ENCODE data around the gene GINS1.

- TF ChIP-seq CTCF (IDR thresholded peaks at IDR 0.05) (no peak), POLR2A (IDR thresholded peaks at IDR 0.05) (no peak)
These were observed 34.7 kb upstream of the GINS1 start for GRCh38 chr20:25372584-25373336.
